ENCODE results near the gene SLC39A5.
"Not testable (repeated sequence)": the region's sequence is repeated elsewhere in the genome, so short reads cannot be mapped to it uniquely, and the experiment has no call there.

The SLC39A5 gene

GRCh38 chr12:56244494-56244893 is 14.6 kb downstream of the SLC39A5 start:
- no peak for DNase-seq (ENCODE audit: low read depth in 2 of 2)

GRCh38 chr12:56247923-56248322 is 18.1 kb downstream of the SLC39A5 start:
- no peak for DNase-seq (ENCODE audit: low read depth in 2 of 2)

- no peak for DNase-seq (ENCODE audit: low read depth in 2 of 2)
Measured at GRCh38 chr12:56248711-56249110, 18.9 kb downstream of the SLC39A5 start.

GRCh38 chr12:56252649-56253048 is 22.8 kb downstream of the SLC39A5 start:
- DNase-seq (ENCODE audit: low read depth in 2 of 2) = no peak

- no peak for DNase-seq (ENCODE audit: low read depth in 2 of 2)
Measured at GRCh38 chr12:56253091-56253490, 23.2 kb downstream of the SLC39A5 start.

- DNase-seq (ENCODE audit: low read depth in 2 of 2) = no peak
Measured at GRCh38 chr12:56255671-56256070, 25.8 kb downstream of the SLC39A5 start.

GRCh38 chr12:56256326-56256960 is 26.6 kb downstream of the SLC39A5 start:
- no peak for DNase-seq (ENCODE audit: low read depth in 2 of 2)

GRCh38 chr12:56257071-56257470 is 27.2 kb downstream of the SLC39A5 start:
- no peak for DNase-seq (ENCODE audit: low read depth in 2 of 2)

- no peak for DNase-seq (ENCODE audit: low read depth in 2 of 2)
Measured at GRCh38 chr12:56257491-56258067, 27.7 kb downstream of the SLC39A5 start.

- DNase-seq (ENCODE audit: low read depth in 2 of 2) = peak; percentile 69 to 74
Measured at GRCh38 chr12:56258068-56258819, 28.4 kb downstream of the SLC39A5 start, which contains the start of gene ANKRD52. Gene ANKRD52 (minus strand): TSS chr12:56258384. CDS start chr12:56258269, 115 bp downstream.

- no peak for DNase-seq (ENCODE audit: low read depth in 2 of 2)
Measured at GRCh38 chr12:56258820-56259183, 29.0 kb downstream of the SLC39A5 start.

GRCh38 chr12:56260380-56260779 is 30.5 kb downstream of the SLC39A5 start:
- no peak for DNase-seq (ENCODE audit: low read depth in 2 of 2)

- no peak for DNase-seq (ENCODE audit: low read depth in 2 of 2)
Measured at GRCh38 chr12:56260921-56261320, 31.1 kb downstream of the SLC39A5 start.

- DNase-seq (ENCODE audit: low read depth in 2 of 2) = no peak
Measured at GRCh38 chr12:56261503-56262232, 31.8 kb downstream of the SLC39A5 start.

GRCh38 chr12:56262955-56263354 is 33.1 kb downstream of the SLC39A5 start:
- DNase-seq (ENCODE audit: low read depth in 2 of 2) = not testable (repeated sequence)

- DNase-seq (ENCODE audit: low read depth in 2 of 2) = not testable (repeated sequence)
Measured at GRCh38 chr12:56266068-56266692, 36.3 kb downstream of the SLC39A5 start.

- DNase-seq (ENCODE audit: low read depth in 2 of 2) = peak; percentile 74 to 79
Measured at GRCh38 chr12:56266693-56267442, 37.0 kb downstream of the SLC39A5 start, which contains the start of gene COQ10A. Gene COQ10A (plus strand): TSS chr12:56266942. CDS start chr12:56267119, 177 bp downstream.

GRCh38 chr12:56267443-56268071 is 37.7 kb downstream of the SLC39A5 start:
- no peak for DNase-seq (ENCODE audit: low read depth in 2 of 2)

- no peak for DNase-seq (ENCODE audit: low read depth in 2 of 2)
Measured at GRCh38 chr12:56271031-56271430, 41.2 kb downstream of the SLC39A5 start.

GRCh38 chr12:56272468-56272867 is 42.6 kb downstream of the SLC39A5 start:
- not testable (repeated sequence) for DNase-seq (ENCODE audit: low read depth in 2 of 2)

Data from activated CD4-positive, alpha-beta T cell treated with anti-CD3 and anti-CD28 coated beads for 24 hours (primary cell).